NCI-H748 (cell line): ENCODE results near the gene FAM98B.

Source experiments
- DNase-seq: peaks from one replicate; lab custom pipeline; 2025; ENCODE audit not compliant: unreplicated experiment; lab: John Stamatoyannopoulos, UW

Gene FAM98B

GRCh38 chr15:38460543-38460942 is 6.6 kb downstream of the FAM98B start:
- DNase-seq: no peak

- DNase-seq: no peak
These were observed 7.3 kb downstream of the FAM98B start for GRCh38 chr15:38461066-38461833.

GRCh38 chr15:38463893-38464292 is 10.0 kb downstream of the FAM98B start:
- no peak for DNase-seq

GRCh38 chr15:38464675-38465074 is 10.7 kb downstream of the FAM98B start:
- DNase-seq: no peak

GRCh38 chr15:38470816-38471215 is 16.9 kb downstream of the FAM98B start:
- DNase-seq: no peak

- no peak for DNase-seq
These were observed 18.0 kb downstream of the FAM98B start for GRCh38 chr15:38471974-38472373.

- peak; percentile 31 for DNase-seq
These were observed 20.3 kb downstream of the FAM98B start for GRCh38 chr15:38474155-38474757.

- DNase-seq: no peak
These were observed 21.4 kb downstream of the FAM98B start for GRCh38 chr15:38475361-38475760.

GRCh38 chr15:38476120-38476519 is 22.2 kb downstream of the FAM98B start:
- no peak for DNase-seq

GRCh38 chr15:38477637-38478036 is 23.7 kb downstream of the FAM98B start:
- DNase-seq: no peak

- no peak for DNase-seq
These were observed 25.3 kb downstream of the FAM98B start for GRCh38 chr15:38479266-38479665.

GRCh38 chr15:38479756-38480155 is 25.8 kb downstream of the FAM98B start:
- no peak for DNase-seq

GRCh38 chr15:38481113-38481512 is 27.2 kb downstream of the FAM98B start:
- no peak for DNase-seq

GRCh38 chr15:38481761-38482160 is 27.8 kb downstream of the FAM98B start:
- DNase-seq: no peak

- no peak for DNase-seq
These were observed 28.6 kb downstream of the FAM98B start for GRCh38 chr15:38482572-38482971.

GRCh38 chr15:38486936-38487335 is 33.0 kb downstream of the FAM98B start:
- DNase-seq: no peak

GRCh38 chr15:38487378-38487777 is 33.5 kb downstream of the FAM98B start:
- DNase-seq: no peak

GRCh38 chr15:38490242-38490922 is 36.5 kb downstream of the FAM98B start:
- no peak for DNase-seq

- no peak for DNase-seq
These were observed 42.2 kb downstream of the FAM98B start for GRCh38 chr15:38496151-38496550.

GRCh38 chr15:38499651-38500050 is 45.7 kb downstream of the FAM98B start:
- no peak for DNase-seq

GRCh38 chr15:38503496-38503895 is 49.6 kb downstream of the FAM98B start:
- DNase-seq: no peak
